Muscle of leg (tissue), 11 donors: ENCODE measurements around the gene SIGLEC14. TPM values are rescaled to one million over a fixed set of nuclear protein-coding genes. Genes with fewer than 3 reads are reported as not detected.
"Not testable (repeated sequence)": the region's sequence is repeated elsewhere in the genome, so short reads cannot be mapped to it uniquely, and the experiment has no call there.

Experiments used
- DNase-seq: peaks from one replicate; pipeline ENCODE4 v3.0.0; 2013
- H3K27ac ChIP-seq: one replicate; pipeline ENCODE4 v1.5.1; 2013; ENCODE audit warnings: mild to moderate bottlenecking, low read length, control low read depth
- H3K27me3 ChIP-seq: one replicate; pipeline ENCODE4 v1.6.1; 2013; ENCODE audit warnings: low read length; ENCODE audit not compliant: control insufficient read depth, insufficient read depth
- H3K36me3 ChIP-seq: one replicate; pipeline ENCODE4 v1.6.1; 2013; ENCODE audit warnings: low read length; ENCODE audit not compliant: control insufficient read depth, insufficient read depth
- H3K4me1 ChIP-seq: one replicate; pipeline ENCODE4 v1.6.1; 2013; ENCODE audit warnings: low read length; ENCODE audit not compliant: control insufficient read depth, insufficient read depth
- H3K4me3 ChIP-seq: one replicate; pipeline ENCODE4 v1.5.1; 2013; ENCODE audit warnings: low read length, control low read depth
- H3K9me3 ChIP-seq: replicated peaks from 2 replicates; pipeline ENCODE4 v1.6.1; 2013; ENCODE audit warnings: low read depth, low read length; ENCODE audit not compliant: control insufficient read depth
- WGBS: methylation state at CpG from one replicate; pipeline ENCODE4 v1.1.5; 2013; ENCODE audit warnings: missing lambda C conversion rate; ENCODE audit not compliant: insufficient coverage; 5-methylcytosine and 5-hydroxymethylcytosine counted together
- polyA plus RNA-seq, 8 donors: library from polyadenylated mRNA; unstranded; fragments of 120-200 nt; gene quantifications; one replicate each; pipeline versions ENCODE4 v1.2.1 to v1.2.3, GENCODE V29; 2013; ENCODE audit warnings: inconsistent platforms in 1 of 8, low replicate concordance in 1 of 8; ENCODE audit not compliant: insufficient read length in 8 of 8, insufficient read depth in 1 of 8
- total RNA-seq: library from RNA; stranded (reverse); fragments of 120-200 nt; gene quantifications from one replicate; pipeline ENCODE4 v1.2.4, GENCODE V29; 2013

The SIGLEC14 gene
- total and polyA plus RNA-seq, 9 donors: 0.58 to 2.7 (median 1.4) TPM

- Histone ChIP-seq H3K4me3 (no peak overlapping the region), H3K9me3 (no peaks in the 10 kb centered on the region), H3K36me3 (no peaks in the 10 kb centered on the region), H3K4me1 (no peaks in the 10 kb centered on the region), H3K27me3 (peaks cover under 1% of the 10 kb centered on the region), H3K27ac (no peak overlapping the region)
- WGBS: 31% methylated on average over 9 of the region's 11 CpGs
- no peak for DNase-seq
Observed at GRCh38 chr19:51644636-51645271, 1.9 kb downstream of the SIGLEC14 start.

DNA sequence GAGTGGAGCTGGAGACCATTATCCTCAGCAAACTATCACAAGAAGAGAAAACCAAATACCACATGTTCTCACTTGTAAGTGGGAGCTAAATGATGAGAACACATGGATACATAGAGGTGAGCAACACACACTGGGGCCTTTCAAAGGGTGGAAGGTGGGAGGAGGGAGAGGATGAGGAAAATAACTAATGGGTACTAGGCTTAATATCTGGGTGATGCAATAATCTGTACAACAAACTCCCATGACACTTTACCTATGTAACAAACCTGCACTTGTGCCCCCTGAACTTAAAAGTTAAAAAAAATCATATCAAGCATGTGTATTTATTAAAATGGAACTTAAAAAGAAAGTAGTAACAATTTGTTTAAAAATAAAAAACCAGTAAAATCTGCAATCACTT is 5.0 kb downstream of the SIGLEC14 start:
- H3K36me3 ChIP-seq: no peaks in the 10 kb centered on the region
- no peak overlapping the region for H3K4me3 ChIP-seq
- peaks cover 2% of the 10 kb centered on the region for H3K9me3 ChIP-seq
- no peak overlapping the region for H3K27ac ChIP-seq
- no peaks in the 10 kb centered on the region for H3K4me1 ChIP-seq
- no peak for DNase-seq
- H3K27me3 ChIP-seq: no peaks in the 10 kb centered on the region

DNA sequence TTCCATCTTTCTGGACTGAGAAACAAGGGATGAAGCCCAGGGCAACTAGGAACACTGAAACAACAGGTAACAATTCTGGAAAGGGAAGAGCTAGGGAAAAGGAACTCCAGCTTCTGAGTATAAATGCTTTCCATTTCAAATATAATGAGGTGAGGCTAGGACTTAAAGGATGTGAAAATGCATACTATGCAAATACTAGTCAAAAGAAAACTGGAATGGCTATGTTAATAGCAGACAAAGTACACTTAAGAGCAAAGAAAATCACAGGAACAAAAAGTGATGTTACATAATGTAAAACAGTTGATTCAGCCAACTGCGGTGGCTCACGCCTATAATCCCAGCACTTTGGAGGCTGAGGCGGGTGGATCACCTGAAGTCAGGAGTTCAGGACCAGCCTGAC is 6.2 kb downstream of the SIGLEC14 start:
- Histone ChIP-seq H3K36me3 (no peaks in the 10 kb centered on the region), H3K4me1 (no peaks in the 10 kb centered on the region)

DNA sequence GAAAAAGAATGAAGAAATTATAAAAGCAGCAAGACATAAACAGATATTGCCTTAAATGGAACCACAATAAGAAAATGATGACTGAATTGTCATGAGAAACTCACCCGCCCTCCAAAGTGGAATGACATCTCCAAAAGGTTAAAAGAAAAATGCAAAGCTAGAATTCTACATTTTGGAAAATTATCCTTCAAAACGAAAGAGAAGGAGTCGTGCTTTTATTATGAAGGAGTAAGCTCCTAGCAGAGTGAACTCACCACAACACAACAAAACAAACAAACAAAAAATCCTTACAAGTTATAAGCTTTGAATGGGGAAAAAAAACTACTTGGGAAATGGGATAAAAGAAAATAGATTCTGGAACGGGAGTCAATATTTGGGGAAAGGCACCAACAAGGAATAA is 6.7 kb downstream of the SIGLEC14 start:
- Histone ChIP-seq H3K36me3 (no peaks in the 10 kb centered on the region), H3K27ac (no peak overlapping the region), H3K9me3 (peaks cover 2% of the 10 kb centered on the region), H3K4me3 (no peak overlapping the region), H3K27me3 (no peaks in the 10 kb centered on the region), H3K4me1 (no peaks in the 10 kb centered on the region)
- WGBS: no CpG with 5 or more reads among the region's 4 CpGs
- no peak for DNase-seq

More for the DNA sequence above, 6.2 kb downstream of the SIGLEC14 start:
- no peak for DNase-seq
- WGBS: 80% methylated on average over 2 of the region's 3 CpGs
- no peak overlapping the region for H3K4me3 ChIP-seq
- no peak overlapping the region for H3K27ac ChIP-seq
- H3K9me3 ChIP-seq: peaks cover 2% of the 10 kb centered on the region
- no peaks in the 10 kb centered on the region for H3K27me3 ChIP-seq

DNA sequence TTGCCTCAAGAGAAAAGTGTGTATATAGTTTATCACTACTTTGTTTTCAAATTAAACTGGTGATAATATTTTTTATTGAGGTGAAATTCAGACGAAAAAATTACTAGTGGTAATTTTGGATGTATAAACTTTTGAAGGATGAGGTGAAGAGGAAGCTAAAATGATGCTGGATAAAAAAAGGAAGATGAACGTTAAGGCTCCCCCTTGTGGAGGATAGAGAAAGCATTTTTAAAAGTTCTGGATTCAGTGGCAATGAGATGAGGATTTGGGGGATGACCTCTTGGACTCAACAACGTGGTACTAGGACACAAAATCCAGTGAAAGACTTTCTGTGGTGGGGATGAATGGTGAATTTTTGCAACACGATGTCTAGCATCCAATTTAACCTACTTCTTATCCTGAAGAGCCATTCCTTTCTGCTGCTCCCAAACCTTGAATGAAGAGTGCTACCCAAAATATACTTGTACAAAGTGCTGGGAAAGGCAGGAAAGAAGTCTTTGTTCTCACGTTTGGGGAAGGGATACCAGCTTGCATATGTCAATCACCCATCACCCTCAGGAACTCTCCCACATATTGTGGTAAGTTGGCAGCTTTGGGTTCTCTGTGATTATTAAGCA is 9.2 kb downstream of the SIGLEC14 start:
- Histone ChIP-seq H3K27ac (no peak overlapping the region), H3K27me3 (no peaks in the 10 kb centered on the region), H3K36me3 (no peaks in the 10 kb centered on the region), H3K4me3 (no peak overlapping the region), H3K4me1 (no peaks in the 10 kb centered on the region), H3K9me3 (peaks cover 2% of the 10 kb centered on the region)
- no peak for DNase-seq
- 18% methylated on average over 2 of the region's 5 CpGs for WGBS

- 60% methylated on average over 5 of the region's 5 CpGs for WGBS
- no peak for DNase-seq
- H3K36me3 ChIP-seq: no peaks in the 10 kb centered on the region
- no peak overlapping the region for H3K27ac ChIP-seq
- H3K4me3 ChIP-seq: no peak overlapping the region
- H3K27me3 ChIP-seq: no peaks in the 10 kb centered on the region
- no peaks in the 10 kb centered on the region for H3K4me1 ChIP-seq
- H3K9me3 ChIP-seq: peaks cover 2% of the 10 kb centered on the region
Observed at GRCh38 chr19:51632126-51632525, 14.5 kb downstream of the SIGLEC14 start.

- H3K9me3 ChIP-seq, H3K36me3 ChIP-seq, DNase-seq, H3K27ac ChIP-seq, H3K27me3 ChIP-seq, H3K4me1 ChIP-seq, H3K4me3 ChIP-seq: not testable (repeated sequence)
- WGBS: 77% methylated on average over 5 of the region's 13 CpGs
Observed at GRCh38 chr19:51630315-51630714, 16.3 kb downstream of the SIGLEC14 start, which contains the start of gene SIGLEC5. Gene SIGLEC5, minus strand, starts transcription at chr19:51630401. Its CDS starts 66 bp downstream, at chr19:51630335.

DNA sequence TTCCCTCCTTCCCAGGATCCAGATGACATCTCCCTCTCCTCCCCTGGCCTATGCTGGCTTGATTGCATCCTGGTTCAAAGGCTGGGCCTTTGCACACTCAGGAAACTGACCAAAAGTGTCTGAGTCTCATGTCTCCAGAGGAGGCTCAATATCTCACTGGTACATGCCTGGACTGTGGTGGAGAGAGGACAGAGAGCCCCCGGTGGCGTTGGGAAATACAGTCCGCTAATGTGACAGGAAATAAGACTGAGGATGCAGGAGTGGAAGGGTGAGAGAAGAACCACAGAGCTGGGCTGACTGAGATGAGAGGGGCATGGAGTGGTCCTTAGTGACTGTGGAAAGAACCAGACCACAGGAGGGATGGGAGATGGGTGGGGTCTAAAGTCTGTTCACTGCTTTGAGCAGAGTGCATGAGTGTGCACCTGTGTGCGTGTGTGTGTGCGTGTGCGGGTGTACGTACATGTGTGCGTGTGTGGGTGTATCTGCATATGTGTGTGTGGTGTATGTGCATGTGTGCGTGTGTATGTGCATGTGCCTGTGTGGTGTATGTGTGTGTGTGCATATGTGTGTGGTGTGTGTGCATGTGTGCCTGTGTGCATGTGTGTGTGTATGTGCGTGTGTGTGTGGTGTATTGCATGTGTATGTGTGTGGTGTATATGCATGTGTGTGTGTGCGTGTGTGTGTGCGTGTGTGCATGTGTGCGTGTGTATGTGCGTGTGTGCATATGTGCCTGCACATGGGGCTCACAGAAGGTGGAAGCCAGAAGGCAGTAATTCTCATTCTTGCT is 18.3 kb downstream of the SIGLEC14 start:
- Histone ChIP-seq H3K27ac (no peak overlapping the region), H3K4me3 (no peak overlapping the region), H3K27me3 (no peaks in the 10 kb centered on the region)

DNA sequence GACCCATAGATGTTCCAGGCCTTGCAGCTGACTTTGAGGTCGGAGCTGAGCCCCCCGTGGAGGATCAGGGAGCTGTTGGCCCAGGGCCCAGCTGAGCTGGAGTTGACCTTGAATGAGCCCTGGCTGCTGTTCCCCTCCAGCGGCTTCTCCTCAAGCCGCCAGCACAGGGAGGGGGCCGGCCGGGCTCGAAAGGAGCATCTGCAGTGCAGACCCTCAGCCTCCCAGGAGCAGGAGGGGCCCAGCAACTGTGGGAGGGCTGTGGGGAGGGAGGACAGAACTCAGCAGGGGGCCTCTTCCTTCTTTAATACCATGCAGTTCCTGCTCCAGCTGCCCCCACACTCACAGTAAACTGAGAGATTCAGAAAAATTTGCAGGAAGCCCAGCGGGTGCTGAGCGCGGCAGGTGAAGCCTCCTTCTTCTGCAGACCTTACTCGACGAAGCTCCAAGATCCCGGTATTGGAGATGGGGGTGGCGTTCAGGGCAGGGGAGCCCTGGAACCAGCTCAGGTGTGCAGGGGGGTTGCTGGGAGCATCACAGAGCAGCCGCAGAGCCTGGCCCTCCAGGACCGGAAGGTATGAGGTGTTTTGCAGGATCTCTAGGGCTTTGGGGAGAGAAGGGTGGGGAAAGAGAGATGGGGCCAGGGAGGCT is 19.0 kb downstream of the SIGLEC14 start:
- Histone ChIP-seq H3K4me1 (no peaks in the 10 kb centered on the region), H3K36me3 (no peaks in the 10 kb centered on the region), H3K27me3 (no peaks in the 10 kb centered on the region), H3K4me3 (no peak overlapping the region), H3K9me3 (no peaks in the 10 kb centered on the region), H3K27ac (no peak overlapping the region)
- DNase-seq: no peak
- WGBS: 42% methylated on average over 4 of the region's 16 CpGs

More for the DNA sequence above, 18.3 kb downstream of the SIGLEC14 start:
- 83% methylated on average over 12 of the region's 14 CpGs for whole genome bisulfite sequencing
- no peaks in the 10 kb centered on the region for H3K9me3 ChIP-seq
- no peaks in the 10 kb centered on the region for H3K4me1 ChIP-seq
- DNase-seq: no peak
- no peaks in the 10 kb centered on the region for H3K36me3 ChIP-seq

DNA sequence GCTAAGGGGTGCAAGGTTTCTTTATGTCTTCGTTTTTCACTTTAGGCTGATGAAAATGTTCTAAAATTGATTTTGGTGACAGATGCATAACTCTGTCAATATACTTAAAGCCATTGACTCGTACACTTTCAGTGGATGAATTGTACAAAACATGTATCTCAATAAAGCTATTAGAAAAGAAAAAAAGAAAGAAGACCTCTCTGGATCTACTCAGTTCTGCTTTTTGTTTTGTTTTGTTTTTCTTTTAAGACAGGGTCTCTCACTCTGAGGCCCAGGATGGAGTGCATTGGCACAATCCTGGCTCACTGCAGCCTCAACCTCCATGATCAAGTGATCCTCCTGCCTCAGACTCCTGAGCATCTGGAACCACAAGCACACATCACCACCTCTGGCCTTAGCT is 19.9 kb downstream of the SIGLEC14 start:
- WGBS: no CpG with 5 or more reads among the region's 2 CpGs
- no peak overlapping the region for H3K4me3 ChIP-seq
- no peaks in the 10 kb centered on the region for H3K27me3 ChIP-seq
- DNase-seq: no peak
- no peak overlapping the region for H3K27ac ChIP-seq
- no peaks in the 10 kb centered on the region for H3K9me3 ChIP-seq
- H3K36me3 ChIP-seq: no peaks in the 10 kb centered on the region
- H3K4me1 ChIP-seq: no peaks in the 10 kb centered on the region
